Lower leg skin (tissue), 4 donors: ENCODE results near the gene ZNF627. TPM values are rescaled to one million over a fixed set of nuclear protein-coding genes. Genes with fewer than 3 reads are reported as not detected.

ENCODE experiments used
- DNase-seq, 2 donors: peaks; one replicate each; pipeline ENCODE4 v3.0.0-alpha.2; 2019; ENCODE audit warnings: low spot score in 2 of 2
- H3K4me3 ChIP-seq: fragments of 200-600 bp; sonication (generic); 2 replicates; pipeline ENCODE4 v1.5.1; 2017; ENCODE audit warnings: mild to moderate bottlenecking, low read depth; ENCODE audit not compliant: poor library complexity, severe bottlenecking
- CTCF ChIP-seq, 3 donors: fragments of 450-650 bp; IDR thresholded peaks; one replicate each; pipeline ENCODE4 v1.5.1; 2016; ENCODE audit warnings: antibody characterized with exemption in 3 of 3, mild to moderate bottlenecking in 3 of 3, moderate library complexity in 2 of 3
- POLR2A ChIP-seq, 2 donors: fragments of 450-650 bp; IDR thresholded peaks; one replicate each; pipeline ENCODE4 v1.6.1; 2016 to 2017; ENCODE audit warnings: antibody characterized with exemption in 2 of 2, mild to moderate bottlenecking in 1 of 2, moderate library complexity in 1 of 2
- WGBS, 2 donors: methylation state at CpG; one replicate each; pipeline ENCODE4 v1.1.5; 2018; 5-methylcytosine and 5-hydroxymethylcytosine counted together
- intact Hi-C: fragments of 100-400 bp; cut with DNase I; formaldehyde crosslinking; loops from one replicate; pipeline ENCODE4 v1.15.0; 2023; ENCODE audit warnings: low total_unique reads
- total RNA-seq, 4 donors: library from RNA; depleted of rRNA; stranded (reverse); fragments of >200 nt; gene quantifications; one replicate each; pipeline ENCODE4 v1.1.0, GENCODE V29; 2016

ZNF627 gene
- total RNA-seq, 4 donors from 2014 or later, result 8.6 to 12.1 (median 11.2) TPM

- no peak for TF ChIP-seq CTCF (IDR thresholded peaks at IDR 0.05)
- no peak for TF ChIP-seq POLR2A (IDR thresholded peaks at IDR 0.05)
- H3K4me3 ChIP-seq, result no peak overlapping the region
- intact Hi-C loops, result no loop called here
- no peak for DNase-seq
- WGBS, 2 donors, result 76 to 77% methylated on average over 19 to 20 of the region's 20 CpGs
Measured at GRCh38 chr19:11552666-11553372, 44.5 kb upstream of the ZNF627 start.

- no peak overlapping the region for H3K4me3 ChIP-seq
- WGBS, 2 donors, result 94 to 95% methylated on average over 12 of the region's 12 CpGs
- intact Hi-C loops, result no loop called here
- no peak for DNase-seq
- no peak for TF ChIP-seq POLR2A (IDR thresholded peaks at IDR 0.05)
- no peak for TF ChIP-seq CTCF (IDR thresholded peaks at IDR 0.05)
Measured at GRCh38 chr19:11554160-11554559, 43.1 kb upstream of the ZNF627 start.

- no peak for DNase-seq
- intact Hi-C loops, result no loop called here
- H3K4me3 ChIP-seq, result no peak overlapping the region
- 71 to 79% methylated on average over 6 of the region's 6 CpGs for WGBS, 2 donors
- no peak for TF ChIP-seq CTCF (IDR thresholded peaks at IDR 0.05)
- TF ChIP-seq POLR2A (IDR thresholded peaks at IDR 0.05), result no peak
Measured at GRCh38 chr19:11555246-11555645, 42.0 kb upstream of the ZNF627 start.

GRCh38 chr19:11556634-11557420 is 40.5 kb upstream of the ZNF627 start:
- H3K4me3 ChIP-seq, result no peak overlapping the region
- TF ChIP-seq POLR2A (IDR thresholded peaks at IDR 0.05) (no peak), CTCF (IDR thresholded peaks at IDR 0.05) (no peak)
- DNase-seq, result no peak
- WGBS, 2 donors, result 70 to 80% methylated on average over 4 of the region's 4 CpGs
- intact Hi-C loops, result no loop called here

GRCh38 chr19:11558881-11559828 is 38.1 kb upstream of the ZNF627 start, which contains the start of gene ELOF1:
TSS of gene ELOF1 (minus strand) at chr19:11559230. CDS start at chr19:11554347, 4,883 bp downstream.
- TF ChIP-seq POLR2A (IDR thresholded peaks at IDR 0.05), result no peak
- H3K4me3 ChIP-seq, result peak within 1 kb of the TSS; percentile 79
- 3% methylated on average over 57 of the region's 57 CpGs for WGBS, 2 donors
- peak; percentile 96 to 99 for DNase-seq
- intact Hi-C loops, result no loop called here
